ENCODE measurements around the gene ELMOD3. TPM values are rescaled to one million over a fixed set of nuclear protein-coding genes. Genes with fewer than 3 reads are reported as not detected.

Gene ELMOD3
- total and polyA plus RNA-seq, 9 of the 15 experiments (the other 6 are each of a cell fraction or from before 2014, with no cell fraction given), result 2.7 to 18.7 (median 11.6) TPM

GRCh38 chr2:85327822-85328617 is 26.5 kb upstream of the ELMOD3 start, which contains the start of gene TGOLN2 (continued):
- TF ChIP-seq ZNF217 (CRISPR knock-in tag; IDR thresholded peaks at IDR 0.05), result no peak
- TF ChIP-seq NELFE (IDR thresholded peaks at IDR 0.05; ENCODE audit: insufficient read depth, insufficient read length), result no peak
- no peak for TF ChIP-seq HNRNPH1 (optimal IDR thresholded peaks at IDR 0.05; ENCODE audit: low read depth, low read length)
- no peak for TF ChIP-seq SP2 (IDR thresholded peaks at IDR 0.05; ENCODE audit: extremely low read depth, low read depth, low read length, poor library complexity, severe bottlenecking)
- TF ChIP-seq EWSR1 (IDR thresholded peaks at IDR 0.05; ENCODE audit: borderline replicate concordance, low read depth, partially characterized antibody), result no peak
- no peak for TF ChIP-seq DDX20 (tag; IDR thresholded peaks at IDR 0.05; ENCODE audit: low read depth)
- TF ChIP-seq TFAP4 (CRISPR knock-in tag; IDR thresholded peaks at IDR 0.05; ENCODE audit: borderline replicate concordance), result peak; percentile 87
- TF ChIP-seq ZNF592 (IDR thresholded peaks at IDR 0.05), result peak; percentile 71; the same call in 1 of the 2 replicates
- TF ChIP-seq FUS (optimal IDR thresholded peaks at IDR 0.05; ENCODE audit: low read depth, low read length), result no peak
- no peak for TF ChIP-seq SMAD2 (IDR thresholded peaks at IDR 0.05; ENCODE audit: low read depth, low read length)
- no peak for TF ChIP-seq ZC3H8 (IDR thresholded peaks at IDR 0.05)
- no peak for TF ChIP-seq ZFP1 (CRISPR knock-in tag; IDR thresholded peaks at IDR 0.05)
- no peak for TF ChIP-seq FOXM1 (IDR thresholded peaks at IDR 0.05; ENCODE audit: low read depth)
- TF ChIP-seq FOXM1 (CRISPR knock-in tag; IDR thresholded peaks at IDR 0.05; ENCODE audit: low read depth), result no peak
- peak; percentile 48; the same call in 1 of the 2 replicates for TF ChIP-seq ZBED1 (IDR thresholded peaks at IDR 0.05)
- no peak for TF ChIP-seq ZEB2 (IDR thresholded peaks at IDR 0.05)
- TF ChIP-seq BCOR (IDR thresholded peaks at IDR 0.05), result peak; percentile 55
- no peak; the same call in 1 of the 2 replicates for TF ChIP-seq ZC3H4 (CRISPR knock-in tag; IDR thresholded peaks at IDR 0.05; ENCODE audit: borderline replicate concordance)
- no peak for TF ChIP-seq POLR3A (IDR thresholded peaks at IDR 0.05; ENCODE audit: borderline replicate concordance, extremely low read depth, insufficient read depth, insufficient read length)
- TF ChIP-seq L3MBTL2 (IDR thresholded peaks at IDR 0.05), result peak; percentile 93
- no peak for TF ChIP-seq ZNF707 (CRISPR knock-in tag; conservative IDR thresholded peaks at IDR 0.05)
- no peak for TF ChIP-seq SREBF2 (CRISPR knock-in tag; IDR thresholded peaks at IDR 0.05)
- peak in 1 of 2 experiments; percentile 24; a peak in 1 of 4 replicates for TF ChIP-seq TBL1XR1 (IDR thresholded peaks at IDR 0.05; ENCODE audit: low read length in 2 of 2)

All from K562 (cell line).